ENCODE results near the gene ZNF222.

DNA sequence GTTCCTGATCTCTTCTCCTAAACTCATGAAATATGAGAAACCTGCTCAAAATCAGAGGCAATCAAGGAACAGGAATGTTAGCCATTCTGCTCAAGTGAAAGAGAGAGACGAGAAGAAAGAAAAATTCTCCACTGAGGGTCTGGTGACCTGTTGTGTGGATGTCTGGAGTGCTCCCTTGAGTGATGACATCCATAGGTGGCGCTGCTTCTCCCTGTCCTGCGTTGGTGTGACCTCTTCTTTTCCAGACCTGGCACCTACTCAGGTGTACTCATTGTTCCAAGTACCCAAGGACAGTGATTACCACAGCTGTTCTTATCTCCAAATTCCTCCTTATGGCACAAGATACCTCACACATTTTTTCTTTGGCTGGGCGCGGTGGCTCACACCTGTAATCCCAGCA lies 30.7 kb downstream of the ZNF222 start:
- TF ChIP-seq SUZ12 (IDR thresholded peaks at IDR 0.05) (no peak), SP1 (IDR thresholded peaks at IDR 0.05) (no peak), FOXA1 (IDR thresholded peaks at IDR 0.05) (no peak), BHLHE40 (IDR thresholded peaks at IDR 0.05; ENCODE audit: borderline replicate concordance) (no peak), HDGF (IDR thresholded peaks at IDR 0.05; ENCODE audit: borderline replicate concordance) (no peak), TARDBP (IDR thresholded peaks at IDR 0.05) (no peak), CTBP1 (IDR thresholded peaks at IDR 0.05; ENCODE audit: borderline replicate concordance) (no peak), L3MBTL2 (conservative IDR thresholded peaks at IDR 0.05) (no peak), ZNF384 (IDR thresholded peaks at IDR 0.05) (no peak), FOXK2 (IDR thresholded peaks at IDR 0.05) (no peak), FOXM1 (IDR thresholded peaks at IDR 0.05; ENCODE audit: borderline replicate concordance) (no peak), ARNT (IDR thresholded peaks at IDR 0.05) (no peak), NFRKB (IDR thresholded peaks at IDR 0.05) (no peak)
- TF ChIP-seq, protein P1, sequence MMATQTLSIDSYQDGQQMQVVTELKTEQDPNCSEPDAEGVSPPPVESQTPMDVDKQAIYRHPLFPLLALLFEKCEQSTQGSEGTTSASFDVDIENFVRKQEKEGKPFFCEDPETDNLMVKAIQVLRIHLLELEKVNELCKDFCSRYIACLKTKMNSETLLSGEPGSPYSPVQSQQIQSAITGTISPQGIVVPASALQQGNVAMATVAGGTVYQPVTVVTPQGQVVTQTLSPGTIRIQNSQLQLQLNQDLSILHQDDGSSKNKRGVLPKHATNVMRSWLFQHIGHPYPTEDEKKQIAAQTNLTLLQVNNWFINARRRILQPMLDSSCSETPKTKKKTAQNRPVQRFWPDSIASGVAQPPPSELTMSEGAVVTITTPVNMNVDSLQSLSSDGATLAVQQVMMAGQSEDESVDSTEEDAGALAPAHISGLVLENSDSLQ (IDR thresholded peaks at IDR 0.05): no peak

Data from HEK293T (cell line).